Stomach (tissue), 9 donors: ENCODE results near the gene HEMGN. TPM values are rescaled to one million over a fixed set of nuclear protein-coding genes. Genes with fewer than 3 reads are reported as not detected.
"Not testable (repeated sequence)": the region's sequence is repeated elsewhere in the genome, so short reads cannot be mapped to it uniquely, and the experiment has no call there.

Experiments used
- DNase-seq, 2 donors: peaks; one replicate each; pipeline versions ENCODE4 v3.0.0 to v3.0.0-alpha.2; 2013 to 2019
- H3K27ac ChIP-seq, 5 donors: fragments of 200-600 bp in 4 of 5; sonication (generic) in 4 of 5; one replicate each; pipeline ENCODE4 v1.5.1; 2013 to 2019; ENCODE audit warnings: mild to moderate bottlenecking in 1 of 5, moderate library complexity in 1 of 5
- H3K27me3 ChIP-seq, 3 donors: fragments of 200-600 bp; sonication (generic); one replicate each; pipeline ENCODE4 v1.5.1; 2017 to 2019; ENCODE audit warnings: mixed run types in 1 of 3
- H3K36me3 ChIP-seq, 4 donors: fragments of 200-600 bp; sonication (generic); 1 replicate in 3 of 4; 2 replicates in 1 of 4; pipeline ENCODE4 v1.5.1; 2016 to 2019
- H3K4me1 ChIP-seq, 4 donors: fragments of 200-600 bp; sonication (generic); one replicate each; pipeline ENCODE4 v1.5.1; 2016 to 2019
- H3K4me3 ChIP-seq, 4 donors: fragments of 200-600 bp; sonication (generic) in 3 of 4; one replicate each; pipeline ENCODE4 v1.5.1; 2016 to 2019; ENCODE audit warnings: mild to moderate bottlenecking in 1 of 4
- H3K9me3 ChIP-seq, 4 donors: fragments of 200-600 bp; sonication (generic); one replicate each; pipeline ENCODE4 v1.5.1; 2016 to 2019
- EP300 ChIP-seq: sonication (generic); formaldehyde crosslinking; IDR thresholded peaks from one replicate; pipeline ENCODE4 v1.6.1; 2017; ENCODE audit warnings: antibody characterized with exemption
- POLR2A ChIP-seq, 4 donors: fragments of 450-650 bp; IDR thresholded peaks; one replicate each; pipeline ENCODE4 v1.6.1; 2016; ENCODE audit warnings: antibody characterized with exemption in 4 of 4, control low read depth in 2 of 4, mild to moderate bottlenecking in 1 of 4, moderate library complexity in 1 of 4
- POLR2AphosphoS5 ChIP-seq, 3 donors: sonication (generic); formaldehyde crosslinking; IDR thresholded peaks; one replicate each; pipeline ENCODE4 v1.6.1; 2016; ENCODE audit warnings: antibody characterized with exemption in 3 of 3
- WGBS, 5 donors: extraction: QIAGEN DNeasy Blood & Tissue Kit in 3 of 5; methylation state at CpG; one replicate each; pipeline versions ENCODE4 v1.1.5 to v1.1.7; 2013 to 2018; 5-methylcytosine and 5-hydroxymethylcytosine counted together
- intact Hi-C: fragments of 100-400 bp; cut with DNase I; formaldehyde crosslinking; loops from one replicate; pipeline ENCODE4 v1.15.1; 2023; ENCODE audit warnings: low total_unique reads
- polyA plus RNA-seq, 3 donors: library from polyadenylated mRNA; stranded (reverse); fragments of 200-250 nt; gene quantifications; one replicate each; pipeline ENCODE4 v1.2.3, GENCODE V29; 2013
- total RNA-seq, 5 donors: library from RNA; depleted of rRNA; stranded (reverse); fragments of >200 nt; gene quantifications; one replicate each; pipeline versions ENCODE4 v1.1.0 to v1.2.3, GENCODE V29; 2014 to 2016
- TF ChIP-seq, protein P1 (sequence below), 7 experiments: fragments of 450-650 bp in 4 of 7; fragments of 200-600 bp in 3 of 7; sonication (generic) in 3 of 7; IDR thresholded peaks; one replicate each; pipeline ENCODE4 v1.5.1; 2016 to 2019; ENCODE audit warnings: antibody characterized with exemption in 7 of 7, control low read depth in 2 of 7, mild to moderate bottlenecking in 1 of 7
- donor health status: healthy with polysubstance abuse.
- donor health status: Bipolar disorder and iron deficiency.
- donor health status: healthy.

HEMGN gene
- total and polyA plus RNA-seq, 8 donors = 1.8 TPM; not detected in 7

DNA sequence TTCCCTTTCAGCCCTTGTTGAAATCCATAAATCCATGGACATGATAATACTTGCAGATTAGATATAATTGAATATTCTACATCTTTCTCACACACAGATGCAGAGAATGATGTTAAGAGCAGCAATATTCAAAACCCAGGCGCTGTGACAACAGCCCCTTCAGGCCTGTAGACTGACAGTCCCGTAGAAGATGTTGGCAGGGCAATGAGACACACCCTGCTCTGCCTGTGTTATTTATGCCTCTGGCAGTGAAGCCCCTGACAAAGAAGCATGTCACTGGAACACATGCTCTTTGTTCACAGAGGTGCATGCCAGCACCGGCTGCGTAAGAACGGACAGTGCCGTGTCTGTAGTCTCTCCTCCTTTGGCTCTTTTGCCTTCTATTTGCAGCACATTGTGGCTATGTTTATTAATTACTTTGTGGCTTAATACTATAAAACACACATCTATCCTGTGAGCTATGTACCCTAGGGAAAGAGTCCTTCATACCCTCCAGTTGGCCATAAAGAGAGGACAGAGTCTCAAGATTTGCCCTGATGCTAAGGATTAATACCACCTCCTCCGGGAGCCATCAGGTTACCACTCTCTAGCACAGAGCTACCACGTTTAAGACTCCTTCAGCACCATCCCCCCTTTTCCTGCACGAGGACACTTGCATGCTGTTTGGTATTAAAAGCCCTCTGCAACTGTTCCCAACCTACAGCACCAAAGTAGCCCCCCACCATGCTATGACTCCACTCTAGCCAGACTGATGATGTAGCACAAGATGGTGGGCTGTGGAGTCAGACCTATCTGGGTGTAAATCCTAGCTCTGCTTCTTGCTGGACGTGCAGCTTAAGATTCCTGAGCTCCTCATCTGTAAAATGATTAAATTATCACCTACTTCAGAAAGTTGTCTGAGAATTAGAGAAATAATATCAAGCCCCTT is 43.2 kb upstream of the HEMGN start:
- intact Hi-C loops = no loop called here
- no peaks in the 10 kb centered on the region for H3K9me3 ChIP-seq
- H3K36me3 ChIP-seq = no peaks in the 10 kb centered on the region
- no peak overlapping the region for H3K27ac ChIP-seq
- H3K4me1 ChIP-seq = peaks cover 14 to 35% (median 29%) of the 10 kb centered on the region in 4 donors
- 73 to 87% (median 81%) methylated on average over 10 of the region's 10 CpGs for WGBS, 5 donors
- H3K4me3 ChIP-seq = no peak overlapping the region
- TF ChIP-seq POLR2AphosphoS5 (IDR thresholded peaks at IDR 0.05) (no peak), POLR2A (IDR thresholded peaks at IDR 0.05) (no peak), EP300 (no peak)
- TF ChIP-seq, protein P1, sequence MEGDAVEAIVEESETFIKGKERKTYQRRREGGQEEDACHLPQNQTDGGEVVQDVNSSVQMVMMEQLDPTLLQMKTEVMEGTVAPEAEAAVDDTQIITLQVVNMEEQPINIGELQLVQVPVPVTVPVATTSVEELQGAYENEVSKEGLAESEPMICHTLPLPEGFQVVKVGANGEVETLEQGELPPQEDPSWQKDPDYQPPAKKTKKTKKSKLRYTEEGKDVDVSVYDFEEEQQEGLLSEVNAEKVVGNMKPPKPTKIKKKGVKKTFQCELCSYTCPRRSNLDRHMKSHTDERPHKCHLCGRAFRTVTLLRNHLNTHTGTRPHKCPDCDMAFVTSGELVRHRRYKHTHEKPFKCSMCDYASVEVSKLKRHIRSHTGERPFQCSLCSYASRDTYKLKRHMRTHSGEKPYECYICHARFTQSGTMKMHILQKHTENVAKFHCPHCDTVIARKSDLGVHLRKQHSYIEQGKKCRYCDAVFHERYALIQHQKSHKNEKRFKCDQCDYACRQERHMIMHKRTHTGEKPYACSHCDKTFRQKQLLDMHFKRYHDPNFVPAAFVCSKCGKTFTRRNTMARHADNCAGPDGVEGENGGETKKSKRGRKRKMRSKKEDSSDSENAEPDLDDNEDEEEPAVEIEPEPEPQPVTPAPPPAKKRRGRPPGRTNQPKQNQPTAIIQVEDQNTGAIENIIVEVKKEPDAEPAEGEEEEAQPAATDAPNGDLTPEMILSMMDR (IDR thresholded peaks at IDR 0.05) = no peak
- no peaks in the 10 kb centered on the region for H3K27me3 ChIP-seq
- peak in 1 of 2 donors; percentile 37 for DNase-seq

- Histone ChIP-seq H3K4me1 (peaks cover 7 to 27% (median 22%) of the 10 kb centered on the region in 4 donors), H3K4me3 (no peak overlapping the region), H3K27ac (peak overlapping the region in 1 of 5 donors; percentile 34), H3K36me3 (no peaks in the 10 kb centered on the region), H3K9me3 (no peaks in the 10 kb centered on the region), H3K27me3 (no peaks in the 10 kb centered on the region)
- TF ChIP-seq POLR2AphosphoS5 (IDR thresholded peaks at IDR 0.05) (no peak), EP300 (no peak)
- intact Hi-C loops = no loop called here
- DNase-seq = no peak
- WGBS, 5 donors = 82 to 88% (median 84%) methylated on average over 4 of the region's 4 CpGs
Observed at GRCh38 chr9:97980479-97980803, 42.5 kb upstream of the HEMGN start.

DNA sequence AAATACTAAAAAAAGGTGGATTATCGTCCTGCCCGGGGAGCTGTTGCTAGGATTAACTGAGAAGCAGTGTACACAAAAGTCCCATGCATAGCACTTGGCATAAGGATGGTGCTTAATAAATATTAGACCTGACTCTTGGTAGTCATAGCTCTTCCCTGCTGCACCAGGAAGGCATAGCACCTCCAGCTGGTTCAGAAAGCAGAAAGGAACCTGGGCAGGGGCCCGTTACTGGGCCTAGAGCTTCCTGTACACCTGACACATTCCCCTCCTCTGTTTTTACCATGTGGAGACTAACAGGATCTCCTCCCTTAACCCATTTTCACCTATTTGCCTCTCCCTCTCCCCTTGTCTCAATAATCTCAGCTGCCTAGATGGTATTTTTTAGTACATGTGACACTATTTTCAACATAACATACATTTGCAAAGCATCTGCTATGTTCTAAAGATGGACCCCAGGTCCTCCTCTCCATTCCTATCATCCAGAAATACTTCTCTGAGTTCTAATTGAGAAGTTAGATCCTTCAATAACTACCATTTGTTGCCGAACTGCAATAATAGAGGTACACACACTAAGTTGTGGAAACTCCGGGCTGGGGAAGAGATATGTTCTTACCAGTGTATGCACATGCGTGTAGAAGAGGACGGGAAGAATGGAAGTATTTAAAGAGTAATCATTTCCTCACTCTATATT is 42.0 kb upstream of the HEMGN start:
- 68 to 85% (median 74%) methylated on average over 7 of the region's 7 CpGs for WGBS, 5 donors
- Histone ChIP-seq H3K9me3 (no peaks in the 10 kb centered on the region), H3K36me3 (no peaks in the 10 kb centered on the region), H3K4me1 (peaks cover 2 to 22% (median 17%) of the 10 kb centered on the region in 4 donors), H3K27ac (peak overlapping the region in 1 of 5 donors; percentile 34), H3K27me3 (no peaks in the 10 kb centered on the region), H3K4me3 (no peak overlapping the region)
- intact Hi-C loops = loop anchor here (5.0 to 10.0 kb wide), 2 partner anchors 53 to 55 kb away; no protein-coding TSS in a partner anchor
- TF ChIP-seq EP300 = no peak
- no peak for TF ChIP-seq POLR2AphosphoS5 (IDR thresholded peaks at IDR 0.05)
- TF ChIP-seq, protein P1 (IDR thresholded peaks at IDR 0.05) = no peak
- TF ChIP-seq POLR2A (IDR thresholded peaks at IDR 0.05) = no peak
- DNase-seq = no peak

DNA sequence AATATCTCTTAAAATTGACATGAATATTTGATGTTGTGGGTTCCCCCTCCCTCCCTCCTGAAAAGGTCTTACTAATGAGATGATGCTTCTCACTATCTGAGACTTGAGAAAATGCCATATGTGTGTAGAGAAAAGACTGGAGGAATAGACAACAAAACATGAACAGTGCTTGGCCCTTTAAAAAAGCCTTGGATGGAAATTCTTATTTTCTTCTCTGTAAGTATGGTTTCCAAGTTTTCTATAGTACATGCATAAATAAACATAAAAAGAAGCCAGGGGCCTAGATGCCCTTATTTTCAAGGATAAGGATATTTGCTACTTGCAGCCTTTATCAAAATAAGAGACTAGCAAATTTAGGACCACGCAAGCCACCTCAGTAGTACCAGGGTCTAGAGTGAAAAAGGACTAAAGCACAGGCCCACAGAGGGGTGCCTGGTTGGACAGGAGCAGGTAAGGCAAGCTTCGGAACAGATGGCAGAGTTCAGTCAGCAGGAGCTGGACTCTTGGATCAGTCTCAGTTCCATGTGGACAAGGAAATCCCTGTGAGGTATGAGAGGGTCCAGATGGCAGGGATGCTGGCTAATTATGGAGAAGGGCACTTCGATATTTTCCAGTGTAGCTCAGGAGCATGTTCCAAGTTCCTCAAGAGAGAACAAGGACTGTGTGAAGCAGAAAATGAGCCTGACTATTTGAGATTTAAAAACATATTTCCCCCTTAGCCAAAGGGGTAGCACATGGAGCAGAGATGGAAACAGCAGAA is 40.6 kb upstream of the HEMGN start:
- DNase-seq = no peak
- no peaks in the 10 kb centered on the region for H3K36me3 ChIP-seq
- peaks cover 0 to 22% (median 16%) of the 10 kb centered on the region in 4 donors for H3K4me1 ChIP-seq
- H3K27me3 ChIP-seq = no peaks in the 10 kb centered on the region
- H3K9me3 ChIP-seq = no peaks in the 10 kb centered on the region
- TF ChIP-seq POLR2AphosphoS5 (IDR thresholded peaks at IDR 0.05) = no peak
- TF ChIP-seq EP300 = no peak
- TF ChIP-seq, protein P1 (IDR thresholded peaks at IDR 0.05) = no peak
- no peak for TF ChIP-seq POLR2A (IDR thresholded peaks at IDR 0.05)
- H3K4me3 ChIP-seq = no peak overlapping the region
- 75 to 86% (median 81%) methylated on average over 3 of the region's 3 CpGs for WGBS, 5 donors
- intact Hi-C loops = loop anchor here (5.0 to 10.0 kb wide), 2 partner anchors 51 to 56 kb away; no protein-coding TSS in a partner anchor
- no peak overlapping the region for H3K27ac ChIP-seq

GRCh38 chr9:97976633-97977032 is 38.7 kb upstream of the HEMGN start:
- not testable (repeated sequence) for H3K27me3 ChIP-seq, DNase-seq, H3K9me3 ChIP-seq, H3K36me3 ChIP-seq, H3K4me3 ChIP-seq, H3K27ac ChIP-seq
- peaks cover 0 to 11% (median 7%) of the 10 kb centered on the region in 4 donors for H3K4me1 ChIP-seq
- intact Hi-C loops = loop anchor here (5.0 to 10.0 kb wide), 2 partner anchors 49 to 58 kb away; no protein-coding TSS in a partner anchor
- 91 to 96% (median 94%) methylated on average over 10 of the region's 10 CpGs for WGBS, 5 donors
